AML-193 (cell line): Measurements from ENCODE around the gene SLC2A8.
A peak's percentile ranks its signal among the peaks of the same experiment; 100 is the strongest.

Source experiments
- DNase-seq, 2 experiments: peaks; one replicate each; lab custom pipeline; 2025; lab: John Stamatoyannopoulos, UW

Gene SLC2A8

DNA sequence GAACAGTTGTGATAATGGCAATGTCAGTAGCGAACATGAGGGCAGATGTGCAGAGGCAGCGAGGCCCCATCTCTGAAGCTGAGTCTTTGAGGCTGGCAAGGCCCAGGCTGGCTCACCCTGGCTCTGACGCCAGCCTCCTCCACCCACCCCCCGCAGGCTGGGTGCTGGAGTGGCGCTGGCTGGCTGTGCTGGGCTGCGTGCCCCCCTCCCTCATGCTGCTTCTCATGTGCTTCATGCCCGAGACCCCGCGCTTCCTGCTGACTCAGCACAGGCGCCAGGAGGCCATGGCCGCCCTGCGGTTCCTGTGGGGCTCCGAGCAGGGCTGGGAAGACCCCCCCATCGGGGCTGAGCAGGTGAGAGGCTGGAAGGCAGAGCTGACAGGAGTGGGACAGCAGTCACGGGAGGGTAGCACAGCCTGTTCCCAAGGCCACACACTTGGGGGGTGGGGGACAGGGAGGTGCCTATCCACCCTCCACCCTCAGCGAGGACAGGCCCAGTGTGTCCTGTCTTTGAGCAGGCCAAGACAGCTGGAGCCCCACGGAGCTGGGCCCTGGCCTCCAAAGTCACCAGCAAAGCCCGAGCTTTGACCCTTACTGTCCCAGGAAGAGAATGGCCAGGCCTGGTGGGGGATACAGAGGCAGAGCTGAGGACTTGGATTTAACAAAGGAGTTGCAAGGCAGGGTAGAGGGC lies 5.6 kb downstream of the SLC2A8 start:
- no peak for DNase-seq

DNA sequence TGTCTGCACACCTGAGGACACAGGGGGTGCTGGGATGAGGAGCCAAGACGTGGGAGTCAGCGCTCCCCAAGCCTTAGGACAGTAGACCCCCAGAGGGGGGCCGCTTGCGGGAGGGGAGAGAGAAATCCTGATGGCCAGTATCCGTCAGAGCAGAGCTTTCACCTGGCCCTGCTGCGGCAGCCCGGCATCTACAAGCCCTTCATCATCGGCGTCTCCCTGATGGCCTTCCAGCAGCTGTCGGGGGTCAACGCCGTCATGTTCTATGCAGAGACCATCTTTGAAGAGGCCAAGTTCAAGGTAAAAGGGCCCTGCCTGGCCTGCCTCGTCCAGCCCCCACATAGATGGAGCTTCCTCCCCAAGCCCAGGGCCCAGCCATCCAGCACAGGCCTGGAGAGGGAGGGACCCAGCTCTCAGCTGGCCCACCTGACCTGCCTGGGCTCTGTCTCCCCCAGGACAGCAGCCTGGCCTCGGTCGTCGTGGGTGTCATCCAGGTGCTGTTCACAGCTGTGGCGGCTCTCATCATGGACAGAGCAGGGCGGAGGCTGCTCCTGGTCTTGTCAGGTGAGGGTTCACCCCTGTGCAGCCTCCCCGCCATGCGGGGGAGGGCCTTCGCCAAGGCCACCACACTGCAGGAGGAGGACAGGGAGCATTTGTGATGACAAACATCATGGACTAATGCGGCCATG lies 6.7 kb downstream of the SLC2A8 start:
- no peak for DNase-seq

DNA sequence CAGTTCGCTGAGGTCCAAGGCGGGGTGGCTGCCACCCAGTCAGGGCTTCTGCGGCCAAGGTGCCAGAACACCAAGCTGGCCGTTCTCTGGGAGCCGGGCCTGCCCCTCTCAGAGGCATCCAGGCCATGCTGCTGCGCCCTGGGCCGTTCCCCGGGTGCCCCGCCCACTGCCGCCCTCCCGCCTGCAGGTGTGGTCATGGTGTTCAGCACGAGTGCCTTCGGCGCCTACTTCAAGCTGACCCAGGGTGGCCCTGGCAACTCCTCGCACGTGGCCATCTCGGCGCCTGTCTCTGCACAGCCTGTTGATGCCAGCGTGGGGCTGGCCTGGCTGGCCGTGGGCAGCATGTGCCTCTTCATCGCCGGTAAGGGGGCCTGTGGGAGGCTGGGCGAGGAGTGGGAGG lies 7.7 kb downstream of the SLC2A8 start:
- DNase-seq, result no peak

DNA sequence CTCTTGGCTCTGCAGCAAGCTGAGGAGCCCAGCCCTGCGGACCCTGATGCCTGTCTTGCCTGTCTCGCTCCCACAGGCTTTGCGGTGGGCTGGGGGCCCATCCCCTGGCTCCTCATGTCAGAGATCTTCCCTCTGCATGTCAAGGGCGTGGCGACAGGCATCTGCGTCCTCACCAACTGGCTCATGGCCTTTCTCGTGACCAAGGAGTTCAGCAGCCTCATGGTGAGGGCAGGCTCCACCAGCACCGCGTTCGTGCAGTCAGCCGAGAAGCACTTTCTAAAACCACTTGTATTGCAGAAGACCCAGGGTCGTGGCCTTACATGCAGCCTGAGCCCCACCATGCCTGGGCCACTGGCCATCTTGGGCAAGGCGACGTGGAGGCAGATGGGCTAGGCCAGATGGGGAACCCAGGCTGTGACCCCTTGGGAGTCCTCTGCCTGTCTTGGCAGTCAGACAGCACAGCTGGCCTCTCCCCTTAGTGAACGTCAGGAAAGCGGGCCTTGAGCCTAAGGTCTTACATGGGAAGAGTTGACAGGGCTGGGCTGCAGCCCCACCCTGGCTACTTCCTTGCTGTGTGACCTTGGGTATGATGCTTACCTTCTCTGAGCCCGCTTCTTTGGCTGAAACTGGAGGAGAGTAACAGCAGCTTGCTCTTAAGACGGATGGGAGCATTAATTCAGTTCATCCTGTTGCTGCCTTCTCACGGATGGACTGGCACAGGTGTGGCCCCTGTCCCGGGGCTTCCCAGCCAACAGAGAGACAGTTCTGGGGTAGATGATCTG lies 8.6 kb downstream of the SLC2A8 start:
- DNase-seq, result no peak

DNA sequence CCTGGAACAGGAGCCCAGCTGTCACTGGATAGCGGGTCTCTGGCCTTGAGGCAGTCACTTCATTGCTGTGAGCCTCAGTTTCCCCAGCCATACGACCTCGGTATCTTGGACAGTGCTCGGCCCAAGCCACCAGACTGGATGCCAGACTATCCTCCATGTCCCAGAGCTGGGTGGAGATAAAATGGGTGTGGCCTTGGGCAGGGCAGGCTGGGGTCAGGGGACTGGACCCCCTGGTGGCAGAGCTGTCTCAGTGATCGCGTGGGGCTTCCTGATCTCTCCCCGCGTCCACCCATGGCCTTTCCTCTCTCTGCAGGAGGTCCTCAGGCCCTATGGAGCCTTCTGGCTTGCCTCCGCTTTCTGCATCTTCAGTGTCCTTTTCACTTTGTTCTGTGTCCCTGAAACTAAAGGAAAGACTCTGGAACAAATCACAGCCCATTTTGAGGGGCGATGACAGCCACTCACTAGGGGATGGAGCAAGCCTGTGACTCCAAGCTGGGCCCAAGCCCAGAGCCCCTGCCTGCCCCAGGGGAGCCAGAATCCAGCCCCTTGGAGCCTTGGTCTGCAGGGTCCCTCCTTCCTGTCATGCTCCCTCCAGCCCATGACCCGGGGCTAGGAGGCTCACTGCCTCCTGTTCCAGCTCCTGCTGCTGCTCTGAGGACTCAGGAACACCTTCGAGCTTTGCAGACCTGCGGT lies 10.0 kb downstream of the SLC2A8 start:
- no peak for DNase-seq

DNA sequence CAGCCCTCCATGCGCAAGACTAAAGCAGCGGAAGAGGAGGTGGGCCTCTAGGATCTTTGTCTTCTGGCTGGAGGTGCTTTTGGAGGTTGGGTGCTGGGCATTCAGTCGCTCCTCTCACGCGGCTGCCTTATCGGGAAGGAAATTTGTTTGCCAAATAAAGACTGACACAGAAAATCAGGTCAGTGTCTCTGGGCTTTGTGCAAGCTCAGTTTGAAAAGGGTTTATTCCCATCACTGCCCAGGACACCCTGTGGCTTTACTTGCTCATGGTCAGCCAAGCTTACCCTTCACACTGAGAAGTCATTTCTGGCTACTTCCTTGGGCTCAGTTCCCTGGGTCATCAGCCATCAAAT lies 10.5 kb downstream of the SLC2A8 start:
- DNase-seq, result no peak

DNA sequence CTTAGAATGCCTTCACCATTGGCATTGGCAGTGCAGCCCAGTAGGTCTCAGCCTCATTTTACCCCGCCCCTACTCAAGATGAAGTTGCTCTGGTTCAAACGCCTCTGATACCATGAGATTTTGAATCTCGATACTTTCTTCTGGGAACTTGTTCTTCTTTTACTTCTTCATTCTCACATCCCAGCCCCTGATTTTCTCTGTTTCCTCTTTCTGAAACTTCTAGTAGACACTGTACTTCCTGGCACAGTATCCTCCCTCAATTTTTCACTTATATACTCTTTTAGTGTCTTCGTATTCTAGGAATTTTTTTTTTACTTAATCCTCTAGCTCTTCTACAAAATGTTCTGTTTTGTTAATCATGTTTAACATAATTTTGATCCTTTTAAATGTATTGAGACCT lies 14.2 kb downstream of the SLC2A8 start:
- DNase-seq, result no peak

DNA sequence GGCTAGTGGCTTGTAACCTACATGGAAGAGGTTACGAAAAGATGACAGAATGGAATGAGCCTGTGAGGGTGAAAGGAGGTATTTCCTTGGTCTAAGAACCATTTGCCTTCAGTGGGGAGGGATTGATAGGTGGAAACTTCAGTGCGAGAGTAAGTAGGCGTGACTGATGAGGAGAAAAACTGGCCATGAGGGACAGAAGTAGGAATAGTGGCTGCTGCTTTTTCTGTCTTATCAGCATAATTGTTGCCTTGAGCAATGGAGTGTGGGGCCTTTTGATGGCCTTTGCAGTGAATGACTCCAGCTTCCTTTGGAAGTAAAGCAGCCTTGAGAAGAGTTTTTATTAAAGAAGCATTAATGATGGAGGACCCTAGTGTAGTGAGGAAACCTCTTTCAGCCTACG lies 18.2 kb downstream of the SLC2A8 start:
- DNase-seq, result no peak

DNA sequence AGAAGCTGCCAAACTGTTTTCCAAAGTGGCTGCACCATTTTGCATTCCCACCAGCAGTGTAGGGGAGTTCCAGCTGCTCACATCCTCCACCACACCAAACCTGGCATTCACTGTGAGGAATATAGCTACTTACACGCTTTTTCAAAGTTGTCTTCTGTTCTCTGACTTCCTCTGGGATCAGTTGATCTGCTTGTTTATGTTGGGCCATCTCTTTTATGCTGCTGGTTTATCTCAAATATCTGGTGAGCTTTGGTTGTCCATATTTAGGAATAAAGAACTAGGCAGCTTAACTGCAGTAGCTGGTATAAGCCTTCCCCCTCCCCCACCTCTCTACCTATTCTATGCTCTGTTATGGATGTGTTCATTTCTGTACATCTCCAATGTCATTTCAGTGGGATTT lies 18.7 kb downstream of the SLC2A8 start:
- DNase-seq, result no peak

DNA sequence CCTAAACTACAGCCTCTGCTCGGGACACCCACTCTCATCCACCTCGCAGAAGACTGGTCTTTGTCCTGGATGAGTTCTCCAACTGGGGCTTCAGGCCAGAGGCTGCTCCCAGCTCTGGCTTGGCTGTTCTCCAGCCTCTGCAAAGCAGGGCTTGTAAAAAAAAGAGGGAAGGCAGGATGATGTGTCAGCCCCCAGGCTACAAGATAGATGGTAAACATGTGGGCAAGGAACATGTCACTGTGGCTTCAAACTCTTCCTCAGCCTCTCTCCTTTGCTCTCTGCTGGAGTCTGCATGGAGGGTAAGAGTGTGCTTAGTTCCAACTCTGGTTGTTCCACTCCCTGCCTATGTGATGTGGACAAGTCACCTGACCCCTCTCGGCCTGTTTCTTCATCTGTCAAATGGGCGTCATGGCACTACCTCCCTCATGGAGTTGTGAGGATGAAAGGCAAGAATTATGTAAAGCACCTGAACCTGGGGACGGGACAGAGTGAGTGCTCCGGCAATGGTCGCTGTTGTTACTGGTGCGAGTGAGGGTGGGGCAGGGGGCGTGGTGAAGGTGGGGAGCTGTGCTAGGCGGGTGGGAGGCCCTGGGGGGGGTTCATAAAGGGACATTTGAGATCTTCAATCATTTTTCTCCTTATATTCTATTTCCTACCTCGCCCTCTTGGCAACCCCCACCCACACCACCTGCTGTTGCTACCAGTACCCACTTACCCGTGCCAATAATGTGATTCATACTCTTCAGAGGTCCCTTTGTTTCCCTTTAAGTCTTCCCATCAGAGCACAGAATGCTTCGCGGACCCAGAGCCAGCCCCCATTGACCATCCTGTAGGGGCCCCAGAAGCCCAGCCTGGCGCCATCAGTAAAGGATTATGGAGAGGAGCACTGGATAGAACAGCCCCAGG lies 20.4 kb downstream of the SLC2A8 start:
- DNase-seq, result no peak

DNA sequence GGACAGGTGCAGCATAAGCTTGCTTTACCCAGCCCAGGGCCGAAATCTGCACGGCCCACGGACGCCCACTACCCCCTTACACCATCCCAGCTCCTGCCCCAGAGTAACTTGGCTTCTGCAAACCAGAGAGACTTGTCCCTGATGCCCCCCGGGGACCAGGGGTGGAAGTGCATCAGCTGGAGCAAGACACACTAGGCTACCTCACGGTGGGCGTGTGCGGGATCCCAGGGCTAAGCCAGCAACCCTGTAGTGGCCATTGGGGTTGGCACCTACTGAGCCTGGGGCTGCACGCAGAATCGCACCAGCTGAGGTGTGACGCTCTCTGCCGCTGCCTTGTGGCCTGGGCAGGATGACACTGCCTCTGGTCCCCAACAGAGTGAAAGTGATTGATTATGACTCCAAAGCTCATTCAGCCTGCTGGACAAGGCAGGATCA lies 21.1 kb downstream of the SLC2A8 start:
- peak in 1 of 2 experiments; percentile 3 for DNase-seq

DNA sequence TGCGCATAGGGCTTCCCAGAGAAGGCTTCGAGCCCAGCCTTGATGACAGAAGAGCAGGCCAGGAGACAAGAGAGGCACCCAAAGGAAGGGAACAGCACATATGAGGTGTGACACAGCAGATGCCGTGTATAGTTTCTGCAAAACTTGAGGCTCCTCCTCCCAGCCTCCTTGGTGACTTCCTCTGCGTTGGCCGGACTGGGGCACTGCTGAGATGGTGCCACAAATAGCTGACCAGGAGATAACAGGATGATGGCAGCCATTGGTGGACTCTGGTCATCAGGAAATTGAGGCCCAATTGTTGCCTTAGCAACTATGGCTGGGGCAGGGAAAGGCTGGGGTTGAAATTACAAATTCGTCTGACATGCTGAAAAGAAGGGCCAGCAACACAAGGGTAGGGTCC lies 22.4 kb downstream of the SLC2A8 start:
- no peak for DNase-seq

DNA sequence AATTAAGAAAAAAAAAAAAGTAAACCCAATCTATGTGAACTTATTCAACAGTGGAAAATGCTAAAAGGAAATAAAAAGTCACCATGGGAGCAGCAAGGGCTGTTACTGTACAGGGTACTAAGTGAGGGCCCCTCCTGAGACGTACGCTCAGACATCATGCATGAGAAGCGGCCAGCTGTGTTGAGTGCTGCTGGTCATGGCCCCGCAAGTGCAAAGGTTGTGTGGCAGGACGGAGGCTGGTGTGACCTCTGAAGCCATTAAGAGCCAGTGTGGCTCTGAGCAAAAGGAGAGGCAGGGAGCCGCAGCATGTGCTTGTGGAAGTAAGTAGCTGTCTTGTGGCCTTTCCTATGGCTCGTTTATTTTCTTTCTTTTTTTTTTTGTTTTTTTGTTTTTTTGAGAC lies 24.1 kb downstream of the SLC2A8 start:
- no peak for DNase-seq

DNA sequence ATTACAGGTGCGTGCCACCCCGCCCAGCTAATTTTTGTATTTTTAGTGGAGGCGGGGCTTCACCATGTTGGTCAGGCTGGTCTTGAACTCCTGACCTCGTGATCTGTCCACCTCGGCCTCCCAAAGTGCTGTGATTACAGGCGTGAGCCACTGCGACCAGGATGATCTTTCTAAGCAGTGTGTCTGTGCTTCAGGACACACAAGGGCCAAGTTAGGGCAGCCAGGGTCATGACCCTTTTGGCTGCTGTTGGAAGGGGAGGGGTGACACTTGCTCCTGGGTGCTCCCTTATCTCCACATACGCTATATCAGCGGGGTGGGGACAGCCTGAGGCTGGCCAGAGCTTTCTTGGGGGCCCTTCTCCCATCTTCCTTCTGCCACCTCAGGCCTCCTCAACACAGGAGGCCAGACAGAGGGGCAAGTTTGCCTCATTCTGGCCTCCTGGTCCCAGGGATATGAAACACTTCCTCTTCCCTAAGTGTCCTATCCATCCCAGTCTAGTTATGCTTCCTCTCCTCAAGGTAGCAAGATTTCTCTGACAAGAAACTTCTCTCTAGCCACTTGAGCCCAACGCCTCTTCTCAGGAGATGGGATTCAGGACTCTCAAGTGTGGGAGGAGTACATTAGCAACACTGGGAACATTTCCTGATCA lies 25.3 kb downstream of the SLC2A8 start:
- DNase-seq, result no peak

DNA sequence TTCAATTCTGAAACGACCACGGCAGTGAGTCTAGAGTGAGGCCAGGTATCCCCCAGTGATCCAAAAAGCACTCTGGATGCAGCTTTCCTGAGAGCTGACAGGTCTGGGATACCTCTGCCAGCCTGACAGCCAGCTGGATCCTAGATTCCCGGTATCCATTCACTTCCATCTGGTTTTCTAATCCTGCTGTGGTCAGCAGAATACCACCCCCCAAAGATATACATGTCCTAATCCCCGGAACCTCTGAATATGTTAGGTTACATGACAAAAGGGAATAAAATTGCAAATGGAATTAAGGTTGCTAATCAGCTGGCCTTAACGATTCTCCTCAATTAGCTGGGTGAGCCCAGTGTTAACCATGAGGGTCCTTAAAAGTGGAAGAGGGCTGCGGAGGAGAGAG lies 25.8 kb downstream of the SLC2A8 start:
- no peak for DNase-seq

DNA sequence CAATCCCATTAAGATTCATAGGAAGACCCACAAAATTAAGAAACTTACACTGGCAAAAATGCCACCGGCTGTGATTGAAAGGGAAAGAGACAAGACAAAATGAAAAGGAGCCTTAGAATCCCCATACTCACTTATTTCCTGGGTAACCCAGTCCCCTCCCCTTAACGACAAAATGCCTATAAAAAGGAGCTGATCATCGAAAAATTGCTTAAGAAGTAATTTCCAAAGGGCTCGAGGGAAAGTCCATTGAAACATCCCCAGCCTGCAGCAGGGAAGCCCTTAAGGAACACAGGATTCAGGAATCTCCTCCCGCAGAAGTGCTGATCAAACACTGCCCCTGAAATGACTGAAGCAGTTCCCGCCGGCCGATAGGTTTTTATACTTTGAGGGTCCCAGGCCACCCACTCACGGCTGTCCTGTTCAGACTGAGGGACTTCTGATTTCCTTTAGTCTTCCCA lies 26.5 kb downstream of the SLC2A8 start:
- no peak for DNase-seq

DNA sequence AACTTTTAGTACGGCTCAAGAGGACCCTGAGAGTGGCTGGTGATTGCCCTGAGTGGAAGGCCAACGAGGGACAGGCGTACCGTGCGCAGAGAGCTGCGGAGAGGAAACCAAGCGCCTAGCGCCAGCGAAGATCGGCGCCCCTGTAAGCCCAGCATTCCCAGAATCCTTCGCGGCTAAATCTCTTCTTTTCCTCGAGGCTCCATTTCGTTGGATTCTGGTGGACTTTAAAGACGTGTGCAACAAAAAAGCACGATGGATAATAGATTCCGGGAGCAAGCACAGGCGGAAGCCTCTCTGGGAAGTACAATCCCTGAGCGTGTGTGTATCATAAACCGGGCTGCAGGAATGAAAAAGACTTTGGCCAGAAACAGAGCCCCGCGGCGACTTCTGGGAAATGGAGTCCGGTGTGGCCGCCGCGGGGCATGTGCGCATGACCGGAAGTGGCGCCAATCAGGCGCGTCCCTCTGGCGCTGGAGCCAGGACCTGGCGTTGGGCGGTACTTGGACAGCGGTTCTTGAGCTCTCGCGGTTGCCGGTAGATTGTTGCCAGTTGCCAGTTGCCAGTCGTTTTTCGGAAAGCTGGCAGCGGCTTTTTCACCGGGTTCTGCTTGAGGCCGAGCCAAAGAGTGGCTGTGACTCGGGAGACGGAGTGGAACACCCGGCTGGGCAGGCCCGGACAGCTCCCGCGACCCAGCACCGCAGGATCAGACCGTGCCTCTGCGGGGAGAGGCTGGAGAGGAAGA lies 27.1 kb downstream of the SLC2A8 start, which contains the start of gene ZNF79:
ZNF79 (plus strand) TSS at position 449 of the 742 bp plus-strand sequence. CDS start 406 bp downstream, outside the sequence.
- DNase-seq, result peak; percentile 77 to 87

DNA sequence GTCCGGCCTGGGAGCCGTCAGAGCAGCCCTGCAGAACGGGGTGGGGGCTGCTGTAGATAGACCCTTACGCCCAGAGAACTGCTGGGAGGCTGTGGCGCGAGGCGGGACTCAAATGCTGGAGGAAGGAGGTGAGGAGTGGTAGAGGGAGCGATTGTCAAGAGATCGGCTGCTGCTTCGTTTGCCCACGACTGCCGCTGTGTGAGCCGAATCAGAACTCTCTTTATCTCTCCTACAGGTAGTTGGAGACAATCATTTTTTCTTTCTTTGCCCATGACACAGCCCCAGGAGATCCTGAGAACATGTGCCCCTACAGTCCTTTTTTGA lies 27.7 kb downstream of the SLC2A8 start:
- DNase-seq, result no peak

DNA sequence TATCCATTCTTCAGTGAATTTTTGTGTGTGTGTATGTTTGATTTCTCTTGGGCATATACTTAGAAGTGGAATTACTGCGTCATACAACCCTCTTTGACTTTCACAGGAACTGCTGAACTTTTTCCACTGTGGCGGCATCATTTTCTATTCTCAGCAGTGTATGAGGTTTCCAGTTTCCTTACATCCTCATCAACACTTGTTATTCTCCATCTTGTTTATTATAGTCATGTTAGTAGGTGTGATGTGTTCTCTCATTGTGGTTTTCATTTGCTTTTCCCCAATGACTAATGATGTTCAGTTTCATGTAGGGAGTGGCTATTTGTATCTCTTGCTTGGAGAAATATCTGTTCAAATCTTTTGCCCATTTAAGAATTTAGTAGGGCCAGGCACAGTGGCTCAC lies 29.8 kb downstream of the SLC2A8 start:
- DNase-seq, result no peak

DNA sequence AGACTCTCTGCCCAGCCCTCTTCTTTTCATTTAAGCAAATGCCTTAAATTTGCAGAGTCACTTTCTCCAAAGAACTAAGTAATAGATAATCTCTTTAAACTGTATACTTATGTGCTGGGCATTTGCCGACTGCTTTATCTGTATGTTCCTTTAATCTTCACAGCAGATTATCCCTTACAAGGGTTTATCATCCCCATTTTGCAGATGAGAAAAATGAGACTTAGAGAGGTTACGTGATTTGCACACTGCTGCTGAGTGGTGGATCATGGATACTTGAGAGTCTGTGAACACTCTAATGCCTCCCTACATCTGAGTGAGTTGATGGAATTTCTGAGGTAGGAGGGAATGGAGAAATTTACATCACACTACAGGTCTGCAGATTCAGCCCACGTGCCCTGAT lies 31.4 kb downstream of the SLC2A8 start:
- no peak for DNase-seq
